Tibial artery (tissue), 4 donors: ENCODE results near the gene PDZK1.

Experiments used
- DNase-seq, 2 donors: peaks; one replicate each; pipeline ENCODE4 v3.0.0-alpha.2; 2019
- H3K27ac ChIP-seq, 2 donors: fragments of 200-600 bp; sonication (generic) in 1 of 2; 1 replicate in 1 of 2; 2 replicates in 1 of 2; pipeline ENCODE4 v1.5.1; 2018 to 2019; ENCODE audit warnings: mild to moderate bottlenecking in 1 of 2
- H3K27me3 ChIP-seq, 2 donors: fragments of 200-600 bp; sonication (generic) in 1 of 2; one replicate each; pipeline versions ENCODE4 v1.5.1 to v1.6.0; 2016 to 2019
- H3K36me3 ChIP-seq, 3 donors: fragments of 200-600 bp; sonication (generic) in 2 of 3; one replicate each; pipeline ENCODE4 v1.5.1; 2016 to 2019; ENCODE audit warnings: mild to moderate bottlenecking in 2 of 3
- H3K4me1 ChIP-seq, 4 donors: fragments of 200-600 bp; sonication (generic) in 2 of 4; 1 replicate in 3 of 4; 2 replicates in 1 of 4; pipeline ENCODE4 v1.5.1; 2016 to 2019
- H3K4me3 ChIP-seq, 2 donors: fragments of 200-600 bp; sonication (generic) in 1 of 2; 1 replicate in 1 of 2; 2 replicates in 1 of 2; pipeline ENCODE4 v1.5.1; 2018 to 2019; ENCODE audit warnings: mild to moderate bottlenecking in 2 of 2
- H3K9me3 ChIP-seq, 3 donors: fragments of 200-600 bp; sonication (generic) in 1 of 3; one replicate each; pipeline ENCODE4 v1.5.1; 2016 to 2019
- CTCF ChIP-seq, 2 experiments: fragments of 200-600 bp in 1 of 2; fragments of 450-650 bp in 1 of 2; IDR thresholded peaks; one replicate each; pipeline ENCODE4 v1.5.1; 2017 to 2019; ENCODE audit warnings: antibody characterized with exemption in 2 of 2, mild to moderate bottlenecking in 1 of 2, moderate library complexity in 1 of 2
- intact Hi-C: fragments of 100-400 bp; cut with DNase I; formaldehyde crosslinking; loops from one replicate; pipeline ENCODE4 v1.15.0; 2023; ENCODE audit warnings: low total_unique reads

The PDZK1 gene

DNA sequence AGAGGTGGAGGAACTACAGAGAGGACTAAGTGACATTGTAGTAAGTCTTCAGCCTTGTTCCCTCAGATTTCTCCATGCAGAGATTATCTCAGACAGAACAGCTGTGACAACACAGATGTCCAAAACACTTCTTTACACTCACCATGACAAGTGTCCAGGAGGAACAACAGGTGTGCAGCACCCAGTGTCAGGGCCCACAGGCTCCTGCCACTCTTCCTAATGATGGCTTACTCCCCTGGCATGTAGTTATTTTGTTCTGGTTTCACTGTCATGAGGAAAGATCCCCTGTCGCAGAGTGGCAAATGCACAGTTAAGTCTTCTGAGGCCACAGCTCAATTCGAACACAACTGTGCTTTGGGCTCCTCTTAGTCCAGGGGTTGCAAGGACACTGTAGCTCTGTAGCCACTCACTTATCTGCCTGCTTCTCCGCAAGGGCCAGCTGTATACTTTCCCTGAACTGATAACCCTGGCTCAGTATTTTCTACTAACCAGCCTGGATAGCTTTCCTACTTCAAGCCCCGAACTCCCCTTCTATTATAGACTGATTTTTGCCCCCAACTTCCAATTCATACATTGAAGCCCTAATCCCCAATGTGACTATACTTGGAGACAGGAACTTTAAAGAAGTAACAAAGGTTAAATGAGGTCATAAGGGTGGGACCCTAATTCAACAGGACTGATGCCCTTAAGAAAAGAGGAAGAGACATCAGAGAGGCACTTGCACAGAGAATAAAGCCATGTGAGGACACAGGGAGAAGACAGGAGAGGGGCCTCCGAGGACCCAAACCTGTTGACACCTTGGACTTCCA is 11.1 kb downstream of the PDZK1 start:
- Histone ChIP-seq H3K4me3 (no peak overlapping the region), H3K9me3 (no peaks in the 10 kb centered on the region), H3K27me3 (no peaks in the 10 kb centered on the region), H3K36me3 (no peaks in the 10 kb centered on the region), H3K4me1 (no peaks in the 10 kb centered on the region), H3K27ac (no peak overlapping the region)
- DNase-seq = no peak
- intact Hi-C loops = no loop called here
- no peak for TF ChIP-seq CTCF (IDR thresholded peaks at IDR 0.05)

DNA sequence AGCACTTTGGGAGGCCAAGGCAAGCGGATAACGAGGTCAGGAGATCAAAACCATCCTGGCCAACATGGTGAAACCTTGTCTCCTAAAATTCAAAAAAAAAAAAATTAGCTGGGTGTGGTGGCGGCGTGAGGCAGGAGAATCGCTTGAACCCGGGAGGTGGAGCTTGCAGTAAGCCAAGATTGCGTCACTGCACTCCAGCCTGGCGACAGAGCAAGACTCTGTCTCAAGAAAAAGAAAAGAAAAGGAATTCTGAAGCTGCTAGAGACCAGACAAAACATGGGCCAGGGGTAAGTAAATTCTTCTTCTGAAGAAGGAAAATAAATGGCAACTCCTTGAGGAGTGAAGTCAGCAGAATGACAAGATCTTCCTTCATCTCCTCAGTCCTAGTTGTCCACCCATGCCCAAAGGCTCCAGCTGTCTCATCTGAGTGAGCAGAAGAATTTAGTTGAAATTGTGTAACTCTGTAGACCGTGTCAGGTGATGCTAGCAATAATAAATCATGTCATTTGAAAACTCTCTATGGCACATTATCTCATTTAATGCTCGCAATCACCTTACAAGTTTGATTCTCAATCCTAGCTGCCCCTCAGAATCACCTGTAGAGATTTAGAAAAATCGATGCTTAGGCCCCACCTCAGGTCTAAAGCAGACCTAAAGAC is 14.3 kb downstream of the PDZK1 start:
- Histone ChIP-seq H3K27me3 (no peaks in the 10 kb centered on the region), H3K9me3 (no peaks in the 10 kb centered on the region), H3K4me1 (peaks cover 0 to 5% (median 0%) of the 10 kb centered on the region in 4 donors), H3K27ac (no peak overlapping the region), H3K4me3 (no peak overlapping the region), H3K36me3 (no peaks in the 10 kb centered on the region)
- DNase-seq = no peak
- intact Hi-C loops = no loop called here
- TF ChIP-seq CTCF (IDR thresholded peaks at IDR 0.05) = no peak

DNA sequence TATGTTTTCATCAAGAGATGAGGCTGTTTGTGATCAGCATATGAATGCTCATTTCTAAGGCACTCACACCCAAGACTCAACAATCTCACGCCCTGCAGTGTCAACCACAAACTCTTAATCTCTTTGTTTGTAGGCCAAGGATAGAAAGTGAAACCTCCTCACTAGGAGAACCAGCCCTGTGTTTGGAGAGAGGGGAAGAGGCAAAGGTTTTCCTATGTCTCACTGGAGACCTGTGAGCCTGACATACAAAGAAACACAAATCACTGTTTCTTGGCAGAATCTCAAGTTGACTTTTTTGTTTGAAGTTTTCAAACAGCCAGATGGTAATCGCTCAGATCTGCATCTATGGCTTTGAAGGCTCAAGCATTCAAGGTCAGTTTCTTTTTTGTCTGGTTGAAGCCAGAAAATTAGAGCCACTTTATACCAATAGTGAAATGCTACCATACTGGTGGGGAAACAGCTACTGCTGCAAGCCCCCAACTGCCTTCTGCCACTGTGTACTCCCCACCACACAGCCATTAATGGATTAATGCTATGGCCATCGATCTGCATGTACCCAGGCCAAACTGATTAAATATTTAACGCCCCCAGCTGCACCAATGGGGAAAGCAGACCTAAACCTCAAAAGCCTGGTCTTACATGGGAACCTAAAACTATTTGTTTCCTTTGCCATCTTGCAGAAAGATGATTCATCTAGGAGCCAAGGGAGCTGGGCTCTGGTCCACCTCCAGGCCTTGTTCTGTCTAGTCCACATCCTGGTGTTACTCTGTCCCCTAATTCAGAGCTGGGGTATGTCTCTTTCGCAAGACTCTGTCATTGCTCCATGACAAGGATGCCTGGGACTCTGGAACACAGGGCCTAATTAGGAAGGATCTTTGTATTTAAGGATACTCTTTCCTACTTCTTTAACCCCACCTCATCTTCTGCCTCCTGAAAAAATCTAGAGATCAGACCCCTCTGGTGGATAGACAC is 16.3 kb downstream of the PDZK1 start:
- no peaks in the 10 kb centered on the region for H3K36me3 ChIP-seq
- no peaks in the 10 kb centered on the region for H3K9me3 ChIP-seq
- TF ChIP-seq CTCF (IDR thresholded peaks at IDR 0.05) = no peak
- DNase-seq = no peak
- no peak overlapping the region for H3K4me3 ChIP-seq
- H3K27me3 ChIP-seq = no peaks in the 10 kb centered on the region
- peaks cover 0 to 5% (median 0%) of the 10 kb centered on the region in 4 donors for H3K4me1 ChIP-seq
- intact Hi-C loops = no loop called here
- H3K27ac ChIP-seq = no peak overlapping the region

GRCh38 chr1:145689922-145690321 is 17.2 kb downstream of the PDZK1 start:
- no peak overlapping the region for H3K4me3 ChIP-seq
- TF ChIP-seq CTCF (IDR thresholded peaks at IDR 0.05) = no peak
- DNase-seq = no peak
- H3K27me3 ChIP-seq = no peaks in the 10 kb centered on the region
- no peaks in the 10 kb centered on the region for H3K9me3 ChIP-seq
- no peaks in the 10 kb centered on the region for H3K36me3 ChIP-seq
- intact Hi-C loops = no loop called here
- H3K4me1 ChIP-seq = peaks cover 0 to 5% (median 0%) of the 10 kb centered on the region in 4 donors
- no peak overlapping the region for H3K27ac ChIP-seq

DNA sequence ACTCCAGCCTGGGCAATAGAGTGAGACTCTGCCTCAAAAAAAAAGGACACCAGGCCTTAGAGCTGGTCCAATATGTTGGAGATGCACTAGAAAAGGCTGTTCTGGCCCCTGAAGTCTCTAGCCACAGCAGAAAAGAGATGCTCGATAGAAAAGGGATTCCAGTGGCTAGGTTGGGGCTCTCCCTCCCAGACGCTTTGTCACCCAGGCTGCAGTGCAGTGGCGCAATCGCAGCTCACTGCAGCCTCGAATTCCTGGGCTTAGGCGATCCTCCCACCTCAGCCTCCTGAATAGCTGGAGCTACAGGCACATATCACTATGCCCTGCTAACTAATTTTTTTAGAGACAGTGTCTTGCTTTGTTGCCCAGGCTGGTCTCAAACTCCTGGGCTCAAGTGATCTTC is 18.2 kb downstream of the PDZK1 start:
- H3K4me1 ChIP-seq = peaks cover 0 to 5% (median 0%) of the 10 kb centered on the region in 4 donors
- no peak overlapping the region for H3K27ac ChIP-seq
- no peak for TF ChIP-seq CTCF (IDR thresholded peaks at IDR 0.05)
- no peaks in the 10 kb centered on the region for H3K9me3 ChIP-seq
- intact Hi-C loops = no loop called here
- H3K27me3 ChIP-seq = no peaks in the 10 kb centered on the region
- H3K4me3 ChIP-seq = no peak overlapping the region
- H3K36me3 ChIP-seq = no peaks in the 10 kb centered on the region
- no peak for DNase-seq
